LoVo (cell line): ENCODE results near the gene GBF1.
"Not testable (repeated sequence)": the region's sequence is repeated elsewhere in the genome, so short reads cannot be mapped to it uniquely, and the experiment has no call there.

Experiments
- DNase-seq: peaks from one replicate; pipeline ENCODE4 v3.0.0-alpha.2; 2016; ENCODE audit warnings: low spot score

GBF1 gene

GRCh38 chr10:102267748-102268147 lies 22.4 kb downstream of the GBF1 start:
- no peak for DNase-seq

- DNase-seq = no peak
Measured at GRCh38 chr10:102268375-102268888, 23.1 kb downstream of the GBF1 start.

GRCh38 chr10:102269017-102269416 lies 23.7 kb downstream of the GBF1 start:
- DNase-seq = no peak

- no peak for DNase-seq
Measured at GRCh38 chr10:102274062-102274461, 28.7 kb downstream of the GBF1 start.

GRCh38 chr10:102275343-102275742 lies 30.0 kb downstream of the GBF1 start:
- no peak for DNase-seq

GRCh38 chr10:102279104-102279503 lies 33.8 kb downstream of the GBF1 start:
- no peak for DNase-seq

- no peak for DNase-seq
Measured at GRCh38 chr10:102280397-102281101, 35.2 kb downstream of the GBF1 start.

- DNase-seq = no peak
Measured at GRCh38 chr10:102281102-102281487, 35.8 kb downstream of the GBF1 start.

GRCh38 chr10:102283488-102283887 lies 38.2 kb downstream of the GBF1 start:
- DNase-seq = no peak

- no peak for DNase-seq
Measured at GRCh38 chr10:102283890-102284289, 38.6 kb downstream of the GBF1 start.

GRCh38 chr10:102284531-102284930 lies 39.2 kb downstream of the GBF1 start:
- DNase-seq = no peak

GRCh38 chr10:102285133-102285532 lies 39.8 kb downstream of the GBF1 start:
- no peak for DNase-seq

- DNase-seq = no peak
Measured at GRCh38 chr10:102286216-102286615, 40.9 kb downstream of the GBF1 start.

GRCh38 chr10:102287538-102287937 lies 42.2 kb downstream of the GBF1 start:
- DNase-seq = no peak

- DNase-seq = no peak
Measured at GRCh38 chr10:102287991-102288390, 42.7 kb downstream of the GBF1 start.

GRCh38 chr10:102289356-102289755 lies 44.0 kb downstream of the GBF1 start:
- no peak for DNase-seq

GRCh38 chr10:102289840-102290239 lies 44.5 kb downstream of the GBF1 start:
- DNase-seq = no peak

GRCh38 chr10:102291221-102291905 lies 46.0 kb downstream of the GBF1 start:
- DNase-seq = no peak

GRCh38 chr10:102297101-102297500 lies 51.8 kb downstream of the GBF1 start:
- DNase-seq = no peak

- DNase-seq = no peak
Measured at GRCh38 chr10:102298899-102299298, 53.6 kb downstream of the GBF1 start.

GRCh38 chr10:102299873-102300272 lies 54.5 kb downstream of the GBF1 start:
- DNase-seq = no peak

GRCh38 chr10:102300278-102300843 lies 55.0 kb downstream of the GBF1 start:
- DNase-seq = no peak

- DNase-seq = not testable (repeated sequence)
Measured at GRCh38 chr10:102300912-102301311, 55.6 kb downstream of the GBF1 start.
